GM18502 (cell line): Measurements from ENCODE around the gene ZP4.

Experiments
- ATAC-seq: cut with Tn5 transposase; IDR thresholded peaks from one replicate; pipeline ENCODE4 v1.9.1; 2021; ENCODE audit warnings: mild to moderate bottlenecking; ENCODE audit not compliant: unreplicated experiment, poor library complexity

ZP4 gene, protein sequence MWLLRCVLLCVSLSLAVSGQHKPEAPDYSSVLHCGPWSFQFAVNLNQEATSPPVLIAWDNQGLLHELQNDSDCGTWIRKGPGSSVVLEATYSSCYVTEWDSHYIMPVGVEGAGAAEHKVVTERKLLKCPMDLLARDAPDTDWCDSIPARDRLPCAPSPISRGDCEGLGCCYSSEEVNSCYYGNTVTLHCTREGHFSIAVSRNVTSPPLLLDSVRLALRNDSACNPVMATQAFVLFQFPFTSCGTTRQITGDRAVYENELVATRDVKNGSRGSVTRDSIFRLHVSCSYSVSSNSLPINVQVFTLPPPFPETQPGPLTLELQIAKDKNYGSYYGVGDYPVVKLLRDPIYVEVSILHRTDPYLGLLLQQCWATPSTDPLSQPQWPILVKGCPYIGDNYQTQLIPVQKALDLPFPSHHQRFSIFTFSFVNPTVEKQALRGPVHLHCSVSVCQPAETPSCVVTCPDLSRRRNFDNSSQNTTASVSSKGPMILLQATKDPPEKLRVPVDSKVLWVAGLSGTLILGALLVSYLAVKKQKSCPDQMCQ

DNA sequence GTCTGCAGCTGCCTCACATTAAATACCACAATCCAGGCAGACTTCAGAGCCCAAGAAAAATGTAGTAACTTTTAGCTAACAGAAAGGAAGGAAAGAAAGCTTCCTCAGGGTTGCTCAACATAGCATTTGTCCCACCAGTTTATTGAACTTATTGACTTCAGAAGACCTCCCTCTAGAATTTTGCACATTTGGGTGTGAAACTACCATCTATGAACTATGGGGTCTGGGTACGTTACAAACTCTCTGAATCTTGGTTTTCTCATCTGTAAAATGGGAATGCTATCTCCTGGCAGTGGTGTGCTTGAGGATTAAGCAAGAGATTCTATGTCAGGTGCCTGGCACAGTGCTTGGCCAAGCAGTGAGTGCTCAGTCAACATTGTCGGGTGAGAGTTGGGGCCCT, at the start of gene ZP4:
ZP4 (minus strand) TSS at position 101 of the 400 bp plus-strand sequence. CDS start 287 bp downstream, outside the sequence.
- no peak for ATAC-seq

DNA sequence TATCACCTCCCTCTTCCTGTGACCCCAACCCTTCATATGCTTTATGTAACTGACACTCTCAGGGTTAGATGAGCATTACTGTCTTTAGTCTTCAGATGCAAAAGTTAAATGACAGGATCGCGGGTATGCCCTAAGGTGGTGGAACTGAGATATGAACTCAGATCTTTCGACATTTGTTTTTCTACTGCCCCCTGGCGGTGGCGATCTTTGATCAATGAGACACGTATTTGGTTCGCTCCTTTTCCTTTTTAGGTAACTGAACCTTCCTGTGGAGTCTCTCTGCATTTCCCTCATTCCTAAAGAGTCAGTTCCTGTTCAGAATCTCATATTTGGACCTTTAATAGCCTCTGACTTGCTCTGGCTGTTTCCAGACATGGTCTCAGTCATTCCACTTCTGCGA, 47.8 kb upstream of the ZP4 start:
- ATAC-seq: no peak

DNA sequence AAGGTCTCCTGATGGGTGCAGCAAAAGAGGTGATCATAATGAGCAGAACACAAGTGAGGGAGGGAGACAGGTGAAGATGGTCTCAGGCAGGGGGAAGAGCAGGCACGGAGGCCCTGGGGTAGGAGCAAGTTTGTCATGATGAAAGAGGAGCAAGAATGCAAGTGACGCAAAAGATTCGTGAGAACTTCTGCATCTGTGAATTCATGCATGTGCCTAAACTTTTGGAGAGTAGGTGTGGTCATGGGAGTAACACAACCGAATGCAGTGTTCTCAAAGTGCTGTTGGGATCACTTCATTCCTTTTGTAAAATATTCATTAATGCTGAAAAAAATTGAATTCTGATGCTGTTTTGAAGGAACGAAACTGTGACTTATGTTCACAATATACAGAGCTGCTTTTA, 47.3 kb upstream of the ZP4 start:
- no peak for ATAC-seq

DNA sequence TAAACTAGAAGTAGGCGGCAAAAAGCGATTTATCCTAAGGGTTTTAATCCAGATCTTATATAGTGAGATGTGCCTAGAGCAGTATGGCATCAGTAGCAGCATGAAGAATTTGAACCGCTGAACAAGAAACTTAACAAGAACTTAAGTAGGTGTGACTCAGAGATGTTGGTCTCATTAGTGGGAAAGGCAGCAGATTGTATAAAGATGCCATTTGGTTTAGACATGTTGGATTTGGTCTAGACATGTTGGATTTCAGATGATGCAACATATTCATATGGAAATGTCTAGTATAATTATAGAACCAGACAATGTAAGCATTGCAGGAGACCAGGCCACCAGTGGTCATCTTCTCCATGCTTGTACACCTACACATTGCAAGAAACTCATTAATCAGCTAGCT, 42.1 kb upstream of the ZP4 start:
- no peak for ATAC-seq

DNA sequence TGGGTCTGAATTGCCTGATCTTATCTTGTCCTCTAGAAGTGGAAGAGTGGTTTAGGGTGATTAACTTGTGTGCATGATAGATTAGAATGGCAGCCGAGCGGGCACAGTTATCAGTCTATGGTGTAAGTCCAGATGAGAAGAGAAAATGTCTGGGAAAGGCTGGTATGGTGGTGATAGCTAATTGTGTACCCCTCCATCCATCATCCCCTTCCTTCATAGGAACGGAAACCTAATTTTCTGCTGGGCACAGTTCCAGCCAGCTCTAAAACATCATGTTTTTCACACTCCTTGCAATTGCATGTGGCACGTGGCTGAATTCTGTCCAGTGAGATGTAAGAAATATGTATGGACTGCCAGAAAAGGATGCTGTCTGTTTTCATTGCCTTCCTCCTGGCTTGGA, 40.9 kb upstream of the ZP4 start:
- no peak for ATAC-seq

DNA sequence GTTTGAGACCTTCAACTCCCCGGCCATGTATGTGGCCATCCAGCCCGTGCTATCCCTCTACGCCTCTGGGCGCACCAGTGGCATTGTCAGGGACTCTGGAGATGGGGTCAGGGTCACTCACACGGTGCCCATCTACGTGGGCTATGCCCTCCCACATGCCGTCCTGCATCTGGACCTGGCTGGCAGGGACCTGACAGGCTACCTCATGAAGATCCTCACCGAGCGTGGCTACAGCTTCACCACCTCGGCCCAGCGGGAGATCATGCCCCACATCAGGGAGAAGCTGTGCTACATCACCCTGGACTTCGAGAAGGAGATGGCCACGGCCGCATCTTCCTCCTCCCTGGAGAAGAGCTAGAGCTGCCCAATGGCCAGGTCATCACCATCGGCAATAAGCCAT, 36.5 kb upstream of the ZP4 start:
- no peak for ATAC-seq

DNA sequence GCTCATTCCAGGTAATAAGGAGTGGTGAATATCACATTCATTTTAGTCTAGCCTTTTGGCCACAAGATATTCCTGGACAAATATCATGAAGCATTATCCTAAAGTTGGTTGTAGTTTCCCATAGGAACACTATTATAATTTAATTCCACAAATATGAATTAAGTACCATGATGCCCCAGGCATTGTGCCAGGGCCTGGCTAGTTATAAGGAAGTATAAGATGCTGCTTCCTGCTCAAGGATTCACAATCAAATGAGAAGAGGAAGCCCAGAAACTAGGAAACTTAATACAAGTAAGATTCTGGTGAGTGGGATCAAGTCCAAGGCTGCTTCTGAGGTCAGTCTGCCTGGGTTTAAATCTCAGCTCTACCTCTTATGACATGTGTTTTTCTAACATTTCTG, 30.6 kb upstream of the ZP4 start:
- no peak for ATAC-seq

DNA sequence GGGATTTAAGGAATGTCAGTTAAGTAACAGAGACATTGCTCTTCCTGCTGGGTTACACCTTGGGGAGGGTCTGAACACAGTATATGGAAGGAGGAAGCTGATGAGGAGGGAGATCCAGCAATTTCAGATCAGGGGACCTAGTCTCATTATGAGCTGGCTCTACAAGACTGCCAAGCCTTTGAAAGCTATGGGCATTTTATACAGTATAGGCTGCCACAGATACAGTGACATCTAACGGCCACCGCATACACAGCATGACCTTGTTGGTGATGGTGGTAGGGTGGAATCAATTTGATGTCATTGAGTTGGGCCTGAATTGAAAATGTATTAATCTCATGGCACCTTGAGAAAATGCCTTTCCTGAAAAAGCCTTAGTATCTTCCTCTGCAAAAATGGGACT, 22.6 kb upstream of the ZP4 start:
- no peak for ATAC-seq

DNA sequence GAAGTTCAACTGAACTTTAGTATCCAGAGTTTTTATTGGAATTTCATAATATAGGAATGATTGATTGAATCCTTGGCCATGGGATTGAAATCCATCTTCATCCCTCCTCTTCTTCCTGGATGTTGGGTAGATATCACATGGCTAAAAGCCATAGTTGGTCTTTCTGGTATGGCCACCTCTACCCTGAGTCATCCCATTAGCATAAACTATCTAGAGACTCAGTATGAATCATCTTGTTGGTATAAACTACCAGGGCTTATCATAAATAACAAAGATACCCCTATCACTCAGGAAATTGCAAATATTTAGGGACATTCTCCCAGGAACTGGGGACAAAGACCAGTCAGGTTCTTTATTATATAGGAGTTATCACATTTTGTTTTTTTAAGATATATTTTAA, 21.2 kb upstream of the ZP4 start:
- no peak for ATAC-seq

DNA sequence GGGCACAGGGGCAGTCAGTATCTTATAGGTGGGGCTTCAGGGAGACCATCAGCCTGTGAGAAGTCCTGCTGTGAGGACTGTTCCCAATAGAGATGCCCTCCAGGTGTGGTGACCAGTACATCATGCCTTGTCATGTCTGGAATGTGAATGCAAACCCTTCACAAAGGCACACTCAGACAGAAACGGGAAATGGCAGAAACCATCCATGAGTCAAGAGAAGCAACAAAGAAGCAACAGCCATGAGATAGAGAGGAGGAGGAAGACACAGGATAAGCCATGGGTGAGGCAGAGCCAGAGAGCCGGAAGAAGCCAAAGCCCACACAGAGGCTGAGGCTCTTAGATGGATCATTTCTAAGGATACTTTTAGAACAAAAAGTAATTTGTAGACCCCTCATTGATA, 20.1 kb upstream of the ZP4 start:
- no peak for ATAC-seq

DNA sequence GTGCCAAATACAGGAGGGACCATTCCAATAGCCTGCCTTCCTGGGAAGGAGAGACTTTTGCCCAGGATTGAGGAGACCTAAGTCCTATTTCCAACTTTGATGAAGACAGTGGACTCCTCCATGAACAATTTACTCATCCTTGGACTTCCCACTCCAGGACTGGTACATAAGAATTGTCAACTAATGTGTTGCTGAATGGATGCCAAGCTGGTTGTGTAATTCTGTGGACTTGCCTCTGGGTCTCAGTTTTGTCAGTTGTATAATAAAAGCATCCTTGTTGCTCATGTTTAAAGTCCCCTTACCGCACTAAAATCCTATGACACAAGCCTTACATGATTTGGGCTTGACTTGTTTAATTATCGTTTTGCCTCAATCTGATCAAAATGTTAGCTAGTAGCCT, 13.2 kb upstream of the ZP4 start:
- ATAC-seq: no peak

DNA sequence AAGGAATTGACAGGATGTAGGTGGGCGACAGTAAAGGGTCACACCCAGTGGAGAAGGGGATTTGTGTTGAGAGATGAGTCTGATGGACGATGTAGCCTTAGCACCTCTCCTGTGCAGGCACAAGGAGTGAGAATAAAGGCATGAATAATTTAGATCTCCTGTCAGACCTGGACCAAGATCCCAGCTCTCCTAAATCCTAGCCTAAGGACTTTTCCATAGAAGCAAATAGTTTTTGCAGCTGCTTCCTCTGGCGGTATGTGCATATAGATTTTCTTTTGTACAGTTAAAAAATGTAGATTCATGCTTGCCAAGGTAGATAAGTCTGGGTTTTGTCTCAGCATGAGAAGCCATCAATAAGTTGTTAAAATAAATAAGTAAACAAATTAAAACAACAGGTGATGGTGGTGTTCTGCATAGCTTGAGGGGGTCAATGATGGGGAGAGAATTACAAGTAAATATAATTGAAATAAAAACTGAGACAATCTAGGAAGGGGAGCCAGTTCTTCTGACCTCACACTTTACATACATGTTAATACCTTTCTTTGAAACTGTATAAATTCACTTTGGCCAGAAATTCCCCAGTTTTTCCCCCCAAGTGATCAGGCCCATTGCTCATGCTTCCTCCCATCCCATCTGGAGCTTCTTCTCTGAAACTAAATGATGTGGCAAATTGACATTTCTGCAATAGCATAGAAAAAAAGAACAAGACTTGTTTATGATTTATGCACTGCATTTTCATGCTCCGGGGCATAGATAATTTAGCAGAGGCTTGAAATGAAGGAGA, 12.4 kb upstream of the ZP4 start:
- no peak for ATAC-seq

DNA sequence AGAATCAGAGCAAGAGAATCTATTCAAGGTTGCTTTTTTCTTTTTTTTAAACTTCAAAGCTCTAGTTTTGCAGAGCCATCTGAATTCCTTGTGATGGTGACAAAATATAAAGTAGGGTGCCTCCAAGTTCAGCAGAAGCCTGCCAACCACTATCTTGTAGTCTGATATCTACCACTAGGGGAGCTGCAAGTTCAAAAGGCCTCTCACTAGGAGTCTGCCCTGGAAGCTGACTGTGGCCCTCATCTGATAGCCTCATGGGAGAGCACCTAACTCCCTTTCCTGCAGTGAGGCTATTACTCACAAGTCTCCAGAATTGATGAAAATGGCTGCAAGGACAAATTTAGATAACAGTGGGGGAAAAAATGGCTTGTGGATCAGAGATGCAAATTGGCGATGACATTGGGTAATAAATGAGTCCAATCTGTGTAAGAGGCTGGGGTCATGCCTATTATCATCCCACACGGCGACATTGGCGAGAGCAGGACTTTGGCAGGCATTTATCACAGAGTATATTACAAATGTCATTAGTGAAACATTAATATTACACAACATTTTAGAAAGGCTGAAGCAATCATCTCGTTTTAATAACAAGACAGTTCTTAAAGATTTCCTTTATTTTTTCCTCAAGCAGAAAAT, 10.7 kb upstream of the ZP4 start:
- ATAC-seq: no peak

DNA sequence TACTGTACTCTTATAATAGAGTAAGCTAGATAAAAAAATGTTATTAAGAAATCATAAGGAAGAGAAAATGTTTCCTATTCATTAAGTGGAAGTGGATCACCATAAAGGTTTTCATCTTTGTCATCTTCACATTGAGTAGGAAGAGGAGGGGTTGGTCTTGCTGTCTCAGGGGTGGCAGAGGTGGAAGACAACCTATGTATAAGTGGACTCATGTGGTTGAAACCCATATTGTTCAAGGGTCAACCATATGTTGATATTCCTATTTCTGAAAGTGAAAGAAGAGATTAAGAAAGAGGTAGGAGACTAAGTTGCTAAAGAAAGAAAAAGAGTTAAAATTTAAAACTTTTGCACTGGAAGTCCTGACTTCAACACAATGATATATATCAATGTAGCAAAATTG, 4.9 kb upstream of the ZP4 start:
- no peak for ATAC-seq

DNA sequence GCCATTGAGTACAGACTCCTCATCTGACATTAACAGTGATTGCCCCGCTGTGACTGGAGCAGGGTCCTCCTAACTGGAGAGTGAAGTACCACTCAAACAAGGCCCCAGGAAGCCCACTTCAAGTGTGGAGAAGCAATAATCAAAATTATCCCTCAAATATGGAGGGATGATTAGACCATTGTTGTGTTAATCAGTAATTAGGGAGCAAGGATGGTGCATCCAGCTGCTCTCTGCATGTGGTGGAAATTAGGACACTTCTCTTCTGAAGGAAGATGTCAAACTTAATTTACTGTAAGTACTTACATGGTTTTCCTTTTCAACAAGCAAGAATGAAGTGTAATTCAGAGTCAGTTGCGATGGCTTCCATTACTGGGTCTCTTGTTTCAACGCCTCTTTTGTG, 3.4 kb upstream of the ZP4 start:
- no peak for ATAC-seq

DNA sequence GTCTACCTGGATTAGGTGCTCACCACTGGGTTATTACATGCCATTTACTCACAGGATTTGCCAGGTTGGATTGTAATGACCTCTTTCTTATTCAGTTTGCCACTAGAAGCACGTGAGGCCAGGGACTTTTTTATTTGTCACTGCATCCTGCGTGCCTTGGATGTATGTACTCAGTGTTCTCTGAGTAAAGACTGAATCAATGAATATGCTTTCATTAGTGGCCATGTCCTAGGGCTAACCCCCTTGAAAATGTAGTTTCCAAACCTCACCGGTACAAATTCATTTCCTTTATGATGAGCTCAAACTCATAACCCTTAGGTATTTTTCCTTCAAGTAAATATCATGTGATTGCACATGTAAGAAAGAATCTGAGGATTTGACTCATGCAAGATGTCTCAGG, 1.3 kb upstream of the ZP4 start:
- ATAC-seq: no peak

DNA sequence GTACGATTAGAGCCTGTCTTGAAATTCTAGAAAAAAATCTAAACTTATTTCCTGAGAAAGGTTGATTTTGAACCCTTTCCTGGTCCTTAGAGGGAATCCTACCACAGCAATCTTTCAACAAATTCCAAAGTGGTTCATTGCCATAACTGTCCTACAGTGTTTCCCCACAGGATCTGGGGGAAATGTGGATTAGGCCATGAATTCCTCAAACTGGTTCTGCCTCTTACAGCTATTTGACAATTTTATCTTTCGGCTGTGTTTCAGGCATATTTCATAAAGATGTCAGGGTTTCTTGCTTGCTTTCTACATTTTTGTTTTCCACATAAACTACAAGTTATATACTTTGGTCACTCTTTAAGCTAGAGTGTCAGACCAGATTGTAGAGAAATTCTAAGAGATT, 544 bp upstream of the ZP4 start:
- no peak for ATAC-seq

DNA sequence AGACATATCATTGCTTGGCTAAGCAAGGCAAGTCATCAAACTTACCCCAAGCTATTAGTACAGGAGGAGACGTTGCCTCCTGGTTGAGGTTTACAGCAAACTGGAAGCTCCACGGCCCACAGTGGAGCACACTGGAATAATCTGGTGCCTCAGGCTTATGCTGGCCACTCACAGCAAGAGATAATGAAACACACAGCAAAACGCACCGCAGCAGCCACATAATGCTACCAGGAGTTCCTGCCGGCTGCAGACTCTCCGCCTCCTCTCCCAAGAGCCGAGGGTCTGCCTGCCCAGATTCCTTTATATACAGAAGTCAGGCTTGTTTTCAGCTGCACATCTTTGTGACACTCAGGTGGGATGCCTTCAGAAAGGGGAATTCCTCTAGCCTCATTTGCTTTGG, 306 bp downstream of the ZP4 start:
- no peak for ATAC-seq

DNA sequence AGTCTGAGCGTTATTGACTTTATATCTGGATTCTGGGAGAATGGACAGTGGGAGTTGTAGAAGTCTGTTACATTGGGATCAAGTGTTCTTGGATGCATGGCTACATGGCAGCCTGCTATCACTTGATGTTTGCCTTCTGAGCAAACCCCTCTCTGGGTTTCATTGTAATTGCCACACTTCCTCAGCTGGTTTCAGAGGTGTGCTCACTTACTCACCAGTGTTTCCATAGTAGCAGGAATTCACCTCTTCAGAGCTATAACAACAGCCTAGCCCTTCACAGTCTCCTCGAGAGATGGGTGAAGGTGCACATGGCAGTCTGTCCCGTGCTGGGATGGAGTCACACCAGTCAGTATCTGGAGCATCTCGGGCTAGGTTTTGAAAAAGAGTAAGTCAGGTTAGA, 2.6 kb downstream of the ZP4 start:
- ATAC-seq: no peak

DNA sequence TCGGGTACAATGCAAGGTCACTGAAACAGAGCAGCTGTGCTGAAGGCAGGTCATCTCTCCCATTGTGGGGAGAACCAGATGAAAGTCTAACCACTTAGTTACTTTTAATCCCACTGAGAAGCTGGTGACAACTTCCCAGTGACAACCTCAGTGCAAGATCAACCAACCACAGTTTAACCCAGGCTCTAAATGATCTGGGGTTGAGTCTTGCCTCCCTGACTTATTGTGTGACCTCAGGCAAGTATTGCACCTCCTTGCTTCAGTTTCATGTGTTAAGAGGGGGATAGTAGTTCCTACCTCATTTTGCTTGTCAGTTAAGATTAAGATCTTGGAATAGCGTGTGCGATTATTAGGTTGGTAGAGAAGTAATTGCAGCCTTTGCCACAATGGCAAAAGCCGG, 3.2 kb downstream of the ZP4 start:
- no peak for ATAC-seq

DNA sequence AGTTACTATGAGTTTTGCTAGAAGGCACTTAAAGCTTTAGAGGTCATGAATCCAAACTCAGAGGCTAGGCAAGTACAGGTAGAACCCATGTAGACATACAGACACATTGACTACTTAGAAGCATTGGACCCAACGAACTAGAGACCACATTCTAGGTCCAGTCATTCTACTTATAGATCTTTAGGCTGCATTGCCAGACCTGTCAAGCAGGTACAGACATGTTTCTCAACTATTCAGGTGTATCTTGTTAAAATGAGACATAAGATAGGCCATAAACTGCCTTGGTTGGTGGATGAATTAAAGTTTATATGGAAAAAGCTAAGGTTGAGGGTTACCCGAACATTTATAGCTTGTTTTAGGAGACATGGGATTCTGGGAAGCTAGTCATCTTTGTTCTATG, 6.5 kb downstream of the ZP4 start:
- no peak for ATAC-seq
